ENCODE data around the gene ZNF354B.
"Not testable (repeated sequence)": the region's sequence is repeated elsewhere in the genome, so short reads cannot be mapped to it uniquely, and the experiment has no call there.

Gene ZNF354B

GRCh38 chr5:178872302-178872701, 12.5 kb downstream of the ZNF354B start:
- no peak for DNase-seq (ENCODE audit: low read depth)
- no peak for TF ChIP-seq CTCF (IDR thresholded peaks at IDR 0.05; ENCODE audit: insufficient read depth, low read depth, low read length, missing control alignments)
- no peak overlapping the region for H3K4me3 ChIP-seq (ENCODE audit: low read depth, low read length)

- not testable (repeated sequence) for DNase-seq (ENCODE audit: low read depth); H3K4me3 ChIP-seq (ENCODE audit: low read depth, low read length)
These were observed 23.5 kb downstream of the ZNF354B start for GRCh38 chr5:178883115-178883694.

GRCh38 chr5:178883815-178884430, 24.2 kb downstream of the ZNF354B start:
- TF ChIP-seq CTCF (IDR thresholded peaks at IDR 0.05; ENCODE audit: insufficient read depth, low read depth, low read length, missing control alignments) = no peak
- H3K4me3 ChIP-seq (ENCODE audit: low read depth, low read length) = no peak overlapping the region
- no peak for DNase-seq (ENCODE audit: low read depth)

GRCh38 chr5:178895615-178896571, 36.1 kb downstream of the ZNF354B start, which contains the start of gene ZFP2:
ZFP2 (plus strand) TSS chr5:178895913; CDS start chr5:178931314, 35,401 bp downstream.
- DNase-seq (ENCODE audit: low read depth) = no peak

GRCh38 chr5:178899289-178899688, 39.5 kb downstream of the ZNF354B start:
- no peak for DNase-seq (ENCODE audit: low read depth)
- no peak for TF ChIP-seq CTCF (IDR thresholded peaks at IDR 0.05; ENCODE audit: insufficient read depth, low read depth, low read length, missing control alignments)
- H3K4me3 ChIP-seq (ENCODE audit: low read depth, low read length) = no peak overlapping the region

More at GRCh38 chr5:178895615-178896571, 36.1 kb downstream of the ZNF354B start, which contains the start of gene ZFP2:
- no peak within 1 kb of the TSS for H3K4me3 ChIP-seq (ENCODE audit: low read depth, low read length)
- no peak for TF ChIP-seq CTCF (IDR thresholded peaks at IDR 0.05; ENCODE audit: insufficient read depth, low read depth, low read length, missing control alignments)

GRCh38 chr5:178902849-178903248, 43.1 kb downstream of the ZNF354B start:
- H3K4me3 ChIP-seq (ENCODE audit: low read depth, low read length) = no peak overlapping the region
- no peak for DNase-seq (ENCODE audit: low read depth)
- no peak for TF ChIP-seq CTCF (IDR thresholded peaks at IDR 0.05; ENCODE audit: insufficient read depth, low read depth, low read length, missing control alignments)
